HepG2 (cell line): ENCODE results near the gene MIA. TPM values are rescaled to one million over a fixed set of nuclear protein-coding genes. Genes with fewer than 3 reads are reported as not detected.

Experiments
- CEBPB ChIP-seq: IDR thresholded peaks from 2 replicates; pipeline ENCODE4 v1.6.1; 2011; ENCODE audit warnings: low read depth, low read length, improper control_type of control experiment, borderline replicate concordance
- DR1 ChIP-seq: sonication (generic); formaldehyde crosslinking; IDR thresholded peaks from 2 replicates; pipeline ENCODE4 v1.8.0; 2021; ENCODE audit warnings: mild to moderate bottlenecking, missing genetic modification reagents, inconsistent platforms
- EEA1 ChIP-seq: sonication (generic); formaldehyde crosslinking; IDR thresholded peaks from 2 replicates; pipeline ENCODE4 v1.5.1; 2020; ENCODE audit warnings: mild to moderate bottlenecking, missing genetic modification reagents, borderline replicate concordance
- HMG20A ChIP-seq: IDR thresholded peaks from 2 replicates; pipeline ENCODE4 v1.6.1; 2016; ENCODE audit warnings: borderline replicate concordance
- MEIS1 ChIP-seq: sonication (generic); formaldehyde crosslinking; IDR thresholded peaks from 2 replicates; pipeline ENCODE4 v1.9.0; 2021; ENCODE audit warnings: mild to moderate bottlenecking, missing genetic modification reagents, moderate library complexity, borderline replicate concordance
- MXI1 ChIP-seq: IDR thresholded peaks from 3 replicates; pipeline ENCODE4 v1.6.1; 2012; ENCODE audit warnings: low read depth, low read length, inconsistent platforms, borderline replicate concordance
- NCOA2 ChIP-seq: sonication (generic); formaldehyde crosslinking; IDR thresholded peaks from 2 replicates; pipeline ENCODE4 v1.8.0; 2022; ENCODE audit warnings: inconsistent platforms
- PTBP1 ChIP-seq: fragments of 200-400 bp; formaldehyde crosslinking; IDR thresholded peaks from 2 replicates; pipeline ENCODE4 v1.6.1; 2018; ENCODE audit warnings: low read length, low read depth; ENCODE audit not compliant: poor library complexity, severe bottlenecking
- RXRB ChIP-seq: IDR thresholded peaks from 2 replicates; pipeline ENCODE4 v1.6.1; 2016; ENCODE audit warnings: borderline replicate concordance, missing genetic modification reagents, missing compliant biosample characterization
- SMYD3 ChIP-seq: sonication (generic); formaldehyde crosslinking; IDR thresholded peaks from 2 replicates; pipeline ENCODE4 v1.8.1; 2023; ENCODE audit warnings: mild to moderate bottlenecking, missing genetic modification reagents
- ZFX ChIP-seq: sonication (generic); formaldehyde crosslinking; IDR thresholded peaks from 2 replicates; pipeline ENCODE4 v1.4.0; 2020; ENCODE audit warnings: mild to moderate bottlenecking, low read depth, missing genetic modification reagents, moderate library complexity
- ZFYVE20 ChIP-seq: sonication (generic); formaldehyde crosslinking; IDR thresholded peaks from 2 replicates; pipeline ENCODE4 v1.8.0; 2023; ENCODE audit warnings: low read depth, mild to moderate bottlenecking, moderate library complexity, missing genetic modification reagents, borderline replicate concordance
- ZNF124 ChIP-seq: sonication (generic); formaldehyde crosslinking; IDR thresholded peaks from 2 replicates; pipeline ENCODE4 v1.4.0; 2020; ENCODE audit warnings: missing genetic modification reagents
- ZNF282 ChIP-seq: fragments of 450-650 bp; IDR thresholded peaks from 2 replicates; pipeline ENCODE4 v1.6.1; 2018; ENCODE audit not compliant: partially characterized antibody
- ZNF441 ChIP-seq: sonication (generic); formaldehyde crosslinking; IDR thresholded peaks from 2 replicates; pipeline ENCODE4 v1.7.0; 2021; ENCODE audit warnings: missing genetic modification reagents, borderline replicate concordance
- polyA plus RNA-seq, 8 experiments: library from polyadenylated mRNA; depleted of rRNA in 3 of 8; stranded (reverse) in 7 of 8; unstranded in 1 of 8; fragments of >200 nt; fragmentation: Illumina TruSeq in 4 of 8; extraction: Trizol in 4 of 8; gene quantifications; 2 replicates each; pipeline versions ENCODE4 v1.2.1 to v1.2.3, GENCODE V29; 2011 to 2016; ENCODE audit warnings: low read depth in 4 of 8, missing spikeins in 1 of 8, mixed read lengths in 1 of 8; ENCODE audit not compliant: insufficient read depth in 1 of 8
- total RNA-seq, 5 experiments: library from RNA; depleted of rRNA; stranded (reverse); fragments of >200 nt; fragmentation: Illumina TruSeq; extraction: Trizol; gene quantifications; 2 replicates each; pipeline ENCODE4 v1.2.3, GENCODE V29; 2016; ENCODE audit warnings: low read depth in 1 of 5
- TF ChIP-seq, protein P1 (sequence below): sonication (generic); formaldehyde crosslinking; IDR thresholded peaks from 2 replicates; pipeline ENCODE4 v1.4.0; 2020; ENCODE audit warnings: missing genetic modification reagents, borderline replicate concordance
- TF ChIP-seq, protein P2 (sequence below): sonication (generic); formaldehyde crosslinking; IDR thresholded peaks from 2 replicates; pipeline ENCODE4 v1.5.0; 2020; ENCODE audit warnings: missing genetic modification reagents, mild to moderate bottlenecking, borderline replicate concordance
- TF ChIP-seq, protein P3 (sequence below): sonication (generic); formaldehyde crosslinking; IDR thresholded peaks from 2 replicates; pipeline ENCODE4 v1.5.0; 2020; ENCODE audit warnings: missing genetic modification reagents
- TF ChIP-seq, protein P4 (sequence below): sonication (generic); formaldehyde crosslinking; IDR thresholded peaks from 2 replicates; pipeline ENCODE4 v1.5.1; 2020; ENCODE audit warnings: mild to moderate bottlenecking, missing genetic modification reagents, moderate library complexity
- TF ChIP-seq, protein P5 (sequence below): sonication (generic); formaldehyde crosslinking; IDR thresholded peaks from 2 replicates; pipeline ENCODE4 v1.5.0; 2020; ENCODE audit warnings: mild to moderate bottlenecking, missing genetic modification reagents

Gene MIA
- total and polyA plus RNA-seq, 2 of the 13 experiments (the other 11 are each of a cell fraction or from before 2014, with no cell fraction given) = 0.61 TPM; not detected in 1

DNA sequence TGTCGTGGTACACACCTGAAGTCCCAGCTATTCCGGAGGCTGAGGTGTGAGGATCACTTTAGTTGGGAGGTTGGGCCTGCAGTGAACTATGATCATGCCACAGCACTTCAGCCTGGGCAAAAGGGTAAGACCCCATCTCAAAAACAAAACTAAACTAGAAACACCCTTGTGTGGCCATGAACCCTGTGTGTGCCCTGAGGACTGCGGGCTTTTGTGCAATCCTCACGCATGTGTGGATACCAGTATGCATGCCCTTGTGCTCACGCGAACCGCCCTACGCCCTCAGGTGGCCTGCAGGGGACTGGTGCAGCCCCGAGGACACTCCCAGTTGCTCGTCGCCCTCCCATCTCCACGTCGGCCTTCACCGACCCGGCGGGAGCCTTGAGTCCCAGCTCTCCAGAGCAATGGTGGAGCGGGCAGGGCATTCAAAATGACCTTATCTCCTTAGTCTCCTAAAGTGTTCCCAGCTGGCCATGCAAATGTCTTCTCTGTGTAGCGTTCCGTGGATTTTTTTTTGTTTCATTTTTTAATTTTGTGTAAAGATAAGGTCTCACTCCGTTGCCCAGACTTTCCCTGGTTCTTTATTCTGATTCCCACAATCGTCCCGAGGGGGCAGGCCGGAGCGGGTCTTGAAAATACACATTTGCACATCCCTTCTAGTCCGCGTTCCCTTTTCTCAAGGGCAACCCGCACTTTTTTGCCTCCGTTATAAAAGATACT, 22.8 kb downstream of the MIA start (continued):
- TF ChIP-seq, protein P1, sequence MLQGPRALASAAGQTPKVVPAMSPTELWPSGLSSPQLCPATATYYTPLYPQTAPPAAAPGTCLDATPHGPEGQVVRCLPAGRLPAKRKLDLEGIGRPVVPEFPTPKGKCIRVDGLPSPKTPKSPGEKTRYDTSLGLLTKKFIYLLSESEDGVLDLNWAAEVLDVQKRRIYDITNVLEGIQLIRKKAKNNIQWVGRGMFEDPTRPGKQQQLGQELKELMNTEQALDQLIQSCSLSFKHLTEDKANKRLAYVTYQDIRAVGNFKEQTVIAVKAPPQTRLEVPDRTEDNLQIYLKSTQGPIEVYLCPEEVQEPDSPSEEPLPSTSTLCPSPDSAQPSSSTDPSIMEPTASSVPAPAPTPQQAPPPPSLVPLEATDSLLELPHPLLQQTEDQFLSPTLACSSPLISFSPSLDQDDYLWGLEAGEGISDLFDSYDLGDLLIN = no peak
- TF ChIP-seq MEIS1 (CRISPR knock-in tag) (no peak), ZFYVE20 (CRISPR knock-in tag) (no peak), EEA1 (CRISPR knock-in tag) (0 out of 2 replicates have a peak, but pooled peaks have one; percentile 29), CEBPB (peak; percentile 95), ZNF124 (no peak), ZNF282 (no peak), MXI1 (peak; percentile 70; the same call in 1 of the 3 replicates), NCOA2 (CRISPR knock-in tag) (peak; percentile 45; the same call in 1 of the 2 replicates), SMYD3 (CRISPR knock-in tag) (no peak), RXRB (CRISPR knock-in tag) (peak; percentile 87), DR1 (CRISPR knock-in tag) (no peak; the same call in 1 of the 2 replicates), ZFX (CRISPR knock-in tag) (peak; percentile 69), HMG20A (CRISPR knock-in tag) (peak; percentile 20; the same call in 1 of the 2 replicates), PTBP1 (no peak), ZNF441 (no peak; the same call in 1 of the 2 replicates)
- TF ChIP-seq, protein P2, sequence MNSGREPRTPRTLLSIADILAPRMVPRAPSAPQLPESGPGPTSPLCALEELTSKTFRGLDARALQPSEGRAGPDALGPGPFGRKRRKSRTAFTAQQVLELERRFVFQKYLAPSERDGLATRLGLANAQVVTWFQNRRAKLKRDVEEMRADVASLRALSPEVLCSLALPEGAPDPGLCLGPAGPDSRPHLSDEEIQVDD (CRISPR knock-in tag) = no peak
- TF ChIP-seq, protein P3, sequence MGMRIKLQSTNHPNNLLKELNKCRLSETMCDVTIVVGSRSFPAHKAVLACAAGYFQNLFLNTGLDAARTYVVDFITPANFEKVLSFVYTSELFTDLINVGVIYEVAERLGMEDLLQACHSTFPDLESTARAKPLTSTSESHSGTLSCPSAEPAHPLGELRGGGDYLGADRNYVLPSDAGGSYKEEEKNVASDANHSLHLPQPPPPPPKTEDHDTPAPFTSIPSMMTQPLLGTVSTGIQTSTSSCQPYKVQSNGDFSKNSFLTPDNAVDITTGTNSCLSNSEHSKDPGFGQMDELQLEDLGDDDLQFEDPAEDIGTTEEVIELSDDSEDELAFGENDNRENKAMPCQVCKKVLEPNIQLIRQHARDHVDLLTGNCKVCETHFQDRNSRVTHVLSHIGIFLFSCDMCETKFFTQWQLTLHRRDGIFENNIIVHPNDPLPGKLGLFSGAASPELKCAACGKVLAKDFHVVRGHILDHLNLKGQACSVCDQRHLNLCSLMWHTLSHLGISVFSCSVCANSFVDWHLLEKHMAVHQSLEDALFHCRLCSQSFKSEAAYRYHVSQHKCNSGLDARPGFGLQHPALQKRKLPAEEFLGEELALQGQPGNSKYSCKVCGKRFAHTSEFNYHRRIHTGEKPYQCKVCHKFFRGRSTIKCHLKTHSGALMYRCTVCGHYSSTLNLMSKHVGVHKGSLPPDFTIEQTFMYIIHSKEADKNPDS (CRISPR knock-in tag) = no peak
- TF ChIP-seq, protein P4, sequence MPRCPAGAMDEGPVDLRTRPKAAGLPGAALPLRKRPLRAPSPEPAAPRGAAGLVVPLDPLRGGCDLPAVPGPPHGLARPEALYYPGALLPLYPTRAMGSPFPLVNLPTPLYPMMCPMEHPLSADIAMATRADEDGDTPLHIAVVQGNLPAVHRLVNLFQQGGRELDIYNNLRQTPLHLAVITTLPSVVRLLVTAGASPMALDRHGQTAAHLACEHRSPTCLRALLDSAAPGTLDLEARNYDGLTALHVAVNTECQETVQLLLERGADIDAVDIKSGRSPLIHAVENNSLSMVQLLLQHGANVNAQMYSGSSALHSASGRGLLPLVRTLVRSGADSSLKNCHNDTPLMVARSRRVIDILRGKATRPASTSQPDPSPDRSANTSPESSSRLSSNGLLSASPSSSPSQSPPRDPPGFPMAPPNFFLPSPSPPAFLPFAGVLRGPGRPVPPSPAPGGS (CRISPR knock-in tag) = no peak
- TF ChIP-seq, protein P5, sequence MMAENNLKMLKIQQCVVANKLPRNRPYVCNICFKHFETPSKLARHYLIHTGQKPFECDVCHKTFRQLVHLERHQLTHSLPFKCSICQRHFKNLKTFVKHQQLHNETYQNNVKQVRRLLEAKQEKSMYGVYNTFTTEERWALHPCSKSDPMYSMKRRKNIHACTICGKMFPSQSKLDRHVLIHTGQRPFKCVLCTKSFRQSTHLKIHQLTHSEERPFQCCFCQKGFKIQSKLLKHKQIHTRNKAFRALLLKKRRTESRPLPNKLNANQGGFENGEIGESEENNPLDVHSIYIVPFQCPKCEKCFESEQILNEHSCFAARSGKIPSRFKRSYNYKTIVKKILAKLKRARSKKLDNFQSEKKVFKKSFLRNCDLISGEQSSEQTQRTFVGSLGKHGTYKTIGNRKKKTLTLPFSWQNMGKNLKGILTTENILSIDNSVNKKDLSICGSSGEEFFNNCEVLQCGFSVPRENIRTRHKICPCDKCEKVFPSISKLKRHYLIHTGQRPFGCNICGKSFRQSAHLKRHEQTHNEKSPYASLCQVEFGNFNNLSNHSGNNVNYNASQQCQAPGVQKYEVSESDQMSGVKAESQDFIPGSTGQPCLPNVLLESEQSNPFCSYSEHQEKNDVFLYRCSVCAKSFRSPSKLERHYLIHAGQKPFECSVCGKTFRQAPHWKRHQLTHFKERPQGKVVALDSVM = peak; percentile 99
